CD14-positive monocyte (primary cell): ENCODE results near the gene GLB1L. TPM values are rescaled to one million over a fixed set of nuclear protein-coding genes. Genes with fewer than 3 reads are reported as not detected.

Experiments used
- DNase-seq, 3 donors: peaks; one replicate each; pipeline ENCODE4 v3.0.0-alpha.2; 2011 to 2022
- H2AFZ ChIP-seq: 2 replicates; pipeline ENCODE4 v1.6.0; 2012; ENCODE audit warnings: mild to moderate bottlenecking, low read depth, low read length, inconsistent platforms; ENCODE audit not compliant: insufficient read depth, poor library complexity, severe bottlenecking
- H3K27ac ChIP-seq, 2 donors: 1 replicate in 1 of 2; 2 replicates in 1 of 2; pipeline ENCODE4 v1.5.1; 2012 to 2013; ENCODE audit warnings: low read length in 2 of 2, control low read depth in 1 of 2, inconsistent platforms in 1 of 2, low read depth in 1 of 2, mild to moderate bottlenecking in 1 of 2
- H3K27me3 ChIP-seq, 2 donors: one replicate each; pipeline versions ENCODE4 v1.6.0 to v1.6.1; 2011 to 2013; ENCODE audit warnings: low read length in 2 of 2; ENCODE audit not compliant: control insufficient read depth in 2 of 2, insufficient read depth in 2 of 2
- H3K36me3 ChIP-seq, 2 donors: replicated peaks in 1 of 2; 1 replicate in 1 of 2; 2 replicates in 1 of 2; pipeline versions ENCODE4 v1.5.1 to v1.6.1; 2012 to 2013; ENCODE audit warnings: low read length in 2 of 2, control low read depth in 1 of 2, inconsistent platforms in 1 of 2, mild to moderate bottlenecking in 1 of 2; ENCODE audit not compliant: insufficient read depth in 2 of 2, control insufficient read depth in 1 of 2
- H3K4me1 ChIP-seq, 2 donors: 1 replicate in 1 of 2; 2 replicates in 1 of 2; pipeline versions ENCODE4 v1.5.1 to v1.6.1; 2012 to 2013; ENCODE audit warnings: low read length in 2 of 2, control low read depth in 1 of 2, inconsistent platforms in 1 of 2, mild to moderate bottlenecking in 1 of 2, moderate library complexity in 1 of 2; ENCODE audit not compliant: insufficient read depth in 2 of 2, control insufficient read depth in 1 of 2
- H3K4me2 ChIP-seq: replicated peaks from 2 replicates; pipeline ENCODE3; 2012; ENCODE audit warnings: low read length, moderate library complexity, mild to moderate bottlenecking; ENCODE audit not compliant: poor library complexity, severe bottlenecking; ENCODE audit errors: extremely low read depth
- H3K4me3 ChIP-seq, 3 experiments: fragments of 200-600 bp in 1 of 3; sonication (generic) in 1 of 3; replicated peaks in 1 of 3; 1 replicate in 2 of 3; 2 replicates in 1 of 3; pipeline ENCODE4 v1.5.1; 2011 to 2013; ENCODE audit warnings: low read length in 3 of 3, mild to moderate bottlenecking in 3 of 3, control low read depth in 2 of 3, low read depth in 2 of 3, inconsistent platforms in 1 of 3, moderate library complexity in 1 of 3
- H3K79me2 ChIP-seq: 2 replicates; pipeline ENCODE4 v1.6.0; 2012; ENCODE audit warnings: mild to moderate bottlenecking, control low read depth, inconsistent platforms, low read length, moderate library complexity; ENCODE audit not compliant: insufficient read depth
- H3K9ac ChIP-seq: 2 replicates; pipeline ENCODE4 v1.6.0; 2017; ENCODE audit warnings: low read length, mild to moderate bottlenecking; ENCODE audit not compliant: insufficient read depth, poor library complexity, severe bottlenecking
- H3K9me3 ChIP-seq, 2 donors: replicated peaks in 1 of 2; 1 replicate in 1 of 2; 2 replicates in 1 of 2; pipeline versions ENCODE4 v1.5.1 to v1.6.1; 2012 to 2013; ENCODE audit warnings: low read length in 2 of 2, control low read depth in 1 of 2; ENCODE audit not compliant: control insufficient read depth in 1 of 2, insufficient read depth in 1 of 2
- H4K20me1 ChIP-seq: 2 replicates; pipeline ENCODE4 v1.6.0; 2012; ENCODE audit warnings: mild to moderate bottlenecking, low read length, control low read depth, moderate library complexity; ENCODE audit not compliant: insufficient read depth
- H3K27ac Mint-ChIP-seq, 7 donors: one replicate each; pipeline ENCODE4 v1.8.0; 2020; ENCODE audit warnings: mild to moderate bottlenecking in 7 of 7, mixed read lengths in 7 of 7, moderate library complexity in 6 of 7, inconsistent platforms in 2 of 7
- H3K27me3 Mint-ChIP-seq, 3 donors: one replicate each; pipeline ENCODE4 v1.8.0; 2021 to 2022; ENCODE audit warnings: low read depth in 3 of 3, mild to moderate bottlenecking in 3 of 3, mixed read lengths in 3 of 3, moderate library complexity in 3 of 3, inconsistent platforms in 1 of 3
- H3K36me3 Mint-ChIP-seq, 2 donors: one replicate each; pipeline ENCODE4 v1.8.0; 2020; ENCODE audit warnings: mixed read lengths in 2 of 2, inconsistent platforms in 1 of 2, mild to moderate bottlenecking in 1 of 2
- H3K4me1 Mint-ChIP-seq: one replicate; pipeline ENCODE4 v1.8.0; 2020; ENCODE audit warnings: mild to moderate bottlenecking, mixed read lengths
- H3K4me3 Mint-ChIP-seq, 2 donors: one replicate each; pipeline ENCODE4 v1.8.0; 2020; ENCODE audit warnings: mild to moderate bottlenecking in 2 of 2, mixed read lengths in 2 of 2, moderate library complexity in 1 of 2
- H3K9me3 Mint-ChIP-seq, 7 donors: one replicate each; pipeline ENCODE4 v1.8.0; 2020 to 2022; ENCODE audit warnings: mixed read lengths in 7 of 7, mild to moderate bottlenecking in 6 of 7, moderate library complexity in 6 of 7, inconsistent platforms in 2 of 7
- WGBS: methylation state at CpG from one replicate; pipeline ENCODE4 v1.1.5; 2013; ENCODE audit warnings: missing lambda C conversion rate; ENCODE audit not compliant: insufficient coverage; 5-methylcytosine and 5-hydroxymethylcytosine counted together
- intact Hi-C, 2 donors: fragments of 100-400 bp; cut with micrococcal nuclease; formaldehyde crosslinking; loops; one replicate each; pipeline versions ENCODE4 v1.15.0 to v1.15.1; 2023
- polyA plus RNA-seq, 3 donors: library from polyadenylated mRNA; depleted of rRNA in 1 of 3; unstranded in 2 of 3; stranded (reverse) in 1 of 3; fragments of 300-500 nt in 2 of 3; fragments of >200 nt in 1 of 3; fragmentation: Illumina TruSeq in 2 of 3; gene quantifications; 1 replicate in 2 of 3; 2 replicates in 1 of 3; pipeline ENCODE4 v1.2.3, GENCODE V29; 2012 to 2021
- TF ChIP-seq, protein P1 (sequence below): fragments of 200-600 bp; IDR thresholded peaks from one replicate; pipeline ENCODE4 v1.8.0; 2022; ENCODE audit warnings: antibody characterized with exemption, mild to moderate bottlenecking

The GLB1L gene
- polyA plus RNA-seq, 3 donors = 4.0 to 11.7 (median 7.7) TPM

GRCh38 chr2:219252084-219252483 lies 6.8 kb upstream of the GLB1L start:
- no CpG with 5 or more reads among the region's 5 CpGs for WGBS
- Histone ChIP-seq H3K36me3 (peaks cover 19 to 35% of the 10 kb centered on the region in 2 donors), H3K79me2 (peaks cover 71% of the 10 kb centered on the region), H4K20me1 (peaks cover 30% of the 10 kb centered on the region), H3K4me1 (peaks cover 66 to 77% of the 10 kb centered on the region in 2 donors), H3K27ac (peak overlapping the region; percentile 80 to 90), H3K27me3 (no peaks in the 10 kb centered on the region), H2AFZ (no peak overlapping the region), H3K9me3 (no peaks in the 10 kb centered on the region), H3K4me2 (peak overlapping the region; percentile 95), H3K9ac (peak overlapping the region; percentile 84), H3K4me3 (peak overlapping the region; percentile 88 to 96 (median 88))
- H3K36me3 Mint-ChIP-seq = peaks cover 28 to 43% of the 10 kb centered on the region in 2 donors
- H3K9me3 Mint-ChIP-seq = no peaks in the 10 kb centered on the region
- intact Hi-C loops = loop anchor here (5.0 kb wide), 2 partner anchors 35 to 75 kb away; partner anchors contain the start of genes ABCB6 (in 2 of the 2), CNPPD1 (in 1 of the 2) and RETREG2 (in 1 of the 2)
- peak overlapping the region; percentile 90 to 96 for H3K4me3 Mint-ChIP-seq
- H3K27ac Mint-ChIP-seq = peak overlapping the region; percentile 88 to 95 (median 93)
- H3K27me3 Mint-ChIP-seq = peaks cover 0 to 3% (median 0%) of the 10 kb centered on the region in 3 donors
- peaks cover 66% of the 10 kb centered on the region for H3K4me1 Mint-ChIP-seq
- TF ChIP-seq, protein P1, sequence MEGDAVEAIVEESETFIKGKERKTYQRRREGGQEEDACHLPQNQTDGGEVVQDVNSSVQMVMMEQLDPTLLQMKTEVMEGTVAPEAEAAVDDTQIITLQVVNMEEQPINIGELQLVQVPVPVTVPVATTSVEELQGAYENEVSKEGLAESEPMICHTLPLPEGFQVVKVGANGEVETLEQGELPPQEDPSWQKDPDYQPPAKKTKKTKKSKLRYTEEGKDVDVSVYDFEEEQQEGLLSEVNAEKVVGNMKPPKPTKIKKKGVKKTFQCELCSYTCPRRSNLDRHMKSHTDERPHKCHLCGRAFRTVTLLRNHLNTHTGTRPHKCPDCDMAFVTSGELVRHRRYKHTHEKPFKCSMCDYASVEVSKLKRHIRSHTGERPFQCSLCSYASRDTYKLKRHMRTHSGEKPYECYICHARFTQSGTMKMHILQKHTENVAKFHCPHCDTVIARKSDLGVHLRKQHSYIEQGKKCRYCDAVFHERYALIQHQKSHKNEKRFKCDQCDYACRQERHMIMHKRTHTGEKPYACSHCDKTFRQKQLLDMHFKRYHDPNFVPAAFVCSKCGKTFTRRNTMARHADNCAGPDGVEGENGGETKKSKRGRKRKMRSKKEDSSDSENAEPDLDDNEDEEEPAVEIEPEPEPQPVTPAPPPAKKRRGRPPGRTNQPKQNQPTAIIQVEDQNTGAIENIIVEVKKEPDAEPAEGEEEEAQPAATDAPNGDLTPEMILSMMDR = no peak
- DNase-seq = peak in 1 of 3 donors; percentile 12

DNA sequence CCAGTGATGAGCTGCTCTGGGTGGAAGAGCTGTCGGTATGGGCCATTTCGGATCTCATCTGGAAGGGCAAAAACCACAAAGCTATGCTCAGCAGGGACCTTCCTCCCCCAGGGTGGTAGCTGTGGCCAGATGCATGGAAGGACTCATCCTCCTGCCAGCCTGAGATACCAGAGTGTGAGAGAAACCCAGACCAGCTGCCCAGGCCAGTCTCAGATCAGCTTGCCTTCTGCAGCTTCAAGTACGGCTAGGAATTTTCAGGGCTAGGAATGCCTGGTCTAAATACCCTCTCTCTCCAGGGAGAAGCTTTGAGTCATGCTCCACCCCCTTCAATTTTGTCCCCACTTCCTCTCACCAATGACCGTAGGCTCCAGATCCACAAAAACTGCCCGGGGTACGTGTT lies 6.4 kb upstream of the GLB1L start:
- H3K27me3 ChIP-seq = no peaks in the 10 kb centered on the region
- intact Hi-C loops = loop anchor here (5.0 kb wide), 2 partner anchors 34 to 74 kb away; partner anchors contain the start of genes ABCB6 (in 2 of the 2), CNPPD1 (in 1 of the 2) and RETREG2 (in 1 of the 2)
- H3K4me2 ChIP-seq = peak overlapping the region; percentile 95
- peaks cover 30% of the 10 kb centered on the region for H4K20me1 ChIP-seq
- peaks cover 70% of the 10 kb centered on the region for H3K4me1 Mint-ChIP-seq
- peaks cover 19 to 35% of the 10 kb centered on the region in 2 donors for H3K36me3 ChIP-seq
- peaks cover 28 to 47% of the 10 kb centered on the region in 2 donors for H3K36me3 Mint-ChIP-seq
- WGBS = no CpG with 5 or more reads among the region's 6 CpGs
- H3K9ac ChIP-seq = peak overlapping the region; percentile 84
- no peaks in the 10 kb centered on the region for H3K9me3 ChIP-seq
- H3K79me2 ChIP-seq = peaks cover 75% of the 10 kb centered on the region
- H3K4me1 ChIP-seq = peaks cover 70 to 82% of the 10 kb centered on the region in 2 donors
- peak in 1 of 3 donors; percentile 37 for DNase-seq
- H3K9me3 Mint-ChIP-seq = no peaks in the 10 kb centered on the region
- no peak overlapping the region for H2AFZ ChIP-seq
- peak overlapping the region; percentile 88 to 96 (median 88) for H3K4me3 ChIP-seq
- peak overlapping the region; percentile 88 to 95 (median 93) for H3K27ac Mint-ChIP-seq
- peaks cover 0 to 3% (median 0%) of the 10 kb centered on the region in 3 donors for H3K27me3 Mint-ChIP-seq
- peak overlapping the region; percentile 90 to 96 for H3K4me3 Mint-ChIP-seq
- H3K27ac ChIP-seq = peak overlapping the region; percentile 80 to 90
- TF ChIP-seq, protein P1 = no peak
